ENCODE data around the gene CD2. TPM values are rescaled to one million over a fixed set of nuclear protein-coding genes. Genes with fewer than 3 reads are reported as not detected.

The CD2 gene
- total and polyA plus RNA-seq, 2 of the 8 experiments (the other 6 are each of a cell fraction or from before 2014, with no cell fraction given) = not detected

- no peak for TF ChIP-seq CHD7 (IDR thresholded peaks at IDR 0.05; ENCODE audit: insufficient replicate concordance, low read length)
- no peak for TF ChIP-seq EP300 (IDR thresholded peaks at IDR 0.05; ENCODE audit: borderline replicate concordance in 1 of 2, low read depth in 2 of 2, low read length in 2 of 2)
- no peak for TF ChIP-seq SP1 (IDR thresholded peaks at IDR 0.05; ENCODE audit: low read depth, low read length)
Measured at GRCh38 chr1:116721451-116722007, 32.7 kb upstream of the CD2 start (continued).

Data from H1 (cell line).